Fibroblast of lung (primary cell): ENCODE measurements around the gene ERICH6B.

ENCODE experiments used
- EZH2 ChIP-seq: IDR thresholded peaks from 2 replicates; pipeline ENCODE4 v1.5.1; 2012; ENCODE audit warnings: low read length, control low read depth, mild to moderate bottlenecking; ENCODE audit errors: missing control alignments
- TF ChIP-seq, protein P1 (sequence below), 2 donors: IDR thresholded peaks in 1 of 2; conservative IDR thresholded peaks in 1 of 2; 1 replicate in 1 of 2; 2 replicates in 1 of 2; pipeline ENCODE4 v1.5.1; 2011 to 2012; ENCODE audit warnings: low read length in 2 of 2, control low read depth in 1 of 2, inconsistent platforms in 1 of 2, low read depth in 1 of 2, mild to moderate bottlenecking in 1 of 2

DNA sequence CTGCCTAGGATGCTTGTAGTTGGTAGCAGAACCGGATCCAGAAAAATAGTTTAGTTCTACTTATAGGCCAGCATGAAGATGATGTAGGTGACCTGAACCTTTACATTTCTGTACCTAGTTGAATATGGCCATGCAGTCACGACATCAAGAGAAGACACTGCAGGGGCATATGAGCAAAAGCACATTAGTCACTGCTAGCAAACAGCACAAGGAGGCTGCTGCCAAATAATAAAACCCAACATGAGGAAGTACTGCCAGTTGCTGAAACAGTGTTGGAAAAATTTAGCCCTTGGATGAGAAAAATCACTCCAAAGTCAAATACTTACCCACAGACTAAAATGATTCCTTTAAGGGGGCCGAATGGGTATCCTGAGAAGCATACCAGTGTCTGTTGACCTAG is 20.8 kb downstream of the ERICH6B start:
- TF ChIP-seq, protein P1, sequence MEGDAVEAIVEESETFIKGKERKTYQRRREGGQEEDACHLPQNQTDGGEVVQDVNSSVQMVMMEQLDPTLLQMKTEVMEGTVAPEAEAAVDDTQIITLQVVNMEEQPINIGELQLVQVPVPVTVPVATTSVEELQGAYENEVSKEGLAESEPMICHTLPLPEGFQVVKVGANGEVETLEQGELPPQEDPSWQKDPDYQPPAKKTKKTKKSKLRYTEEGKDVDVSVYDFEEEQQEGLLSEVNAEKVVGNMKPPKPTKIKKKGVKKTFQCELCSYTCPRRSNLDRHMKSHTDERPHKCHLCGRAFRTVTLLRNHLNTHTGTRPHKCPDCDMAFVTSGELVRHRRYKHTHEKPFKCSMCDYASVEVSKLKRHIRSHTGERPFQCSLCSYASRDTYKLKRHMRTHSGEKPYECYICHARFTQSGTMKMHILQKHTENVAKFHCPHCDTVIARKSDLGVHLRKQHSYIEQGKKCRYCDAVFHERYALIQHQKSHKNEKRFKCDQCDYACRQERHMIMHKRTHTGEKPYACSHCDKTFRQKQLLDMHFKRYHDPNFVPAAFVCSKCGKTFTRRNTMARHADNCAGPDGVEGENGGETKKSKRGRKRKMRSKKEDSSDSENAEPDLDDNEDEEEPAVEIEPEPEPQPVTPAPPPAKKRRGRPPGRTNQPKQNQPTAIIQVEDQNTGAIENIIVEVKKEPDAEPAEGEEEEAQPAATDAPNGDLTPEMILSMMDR (conservative IDR thresholded peaks at IDR 0.05 in 1 of 2, IDR thresholded peaks at IDR 0.05 in 1 of 2; ENCODE audit: low read depth in 1 of 2, low read length in 2 of 2), result no peak
- TF ChIP-seq EZH2, result no peak
